ENCODE results near the gene ZNF423.

ZNF423 gene

GRCh38 chr16:49521734-49522325 is 334.1 kb downstream of the ZNF423 start:
- TF ChIP-seq, protein P1, sequence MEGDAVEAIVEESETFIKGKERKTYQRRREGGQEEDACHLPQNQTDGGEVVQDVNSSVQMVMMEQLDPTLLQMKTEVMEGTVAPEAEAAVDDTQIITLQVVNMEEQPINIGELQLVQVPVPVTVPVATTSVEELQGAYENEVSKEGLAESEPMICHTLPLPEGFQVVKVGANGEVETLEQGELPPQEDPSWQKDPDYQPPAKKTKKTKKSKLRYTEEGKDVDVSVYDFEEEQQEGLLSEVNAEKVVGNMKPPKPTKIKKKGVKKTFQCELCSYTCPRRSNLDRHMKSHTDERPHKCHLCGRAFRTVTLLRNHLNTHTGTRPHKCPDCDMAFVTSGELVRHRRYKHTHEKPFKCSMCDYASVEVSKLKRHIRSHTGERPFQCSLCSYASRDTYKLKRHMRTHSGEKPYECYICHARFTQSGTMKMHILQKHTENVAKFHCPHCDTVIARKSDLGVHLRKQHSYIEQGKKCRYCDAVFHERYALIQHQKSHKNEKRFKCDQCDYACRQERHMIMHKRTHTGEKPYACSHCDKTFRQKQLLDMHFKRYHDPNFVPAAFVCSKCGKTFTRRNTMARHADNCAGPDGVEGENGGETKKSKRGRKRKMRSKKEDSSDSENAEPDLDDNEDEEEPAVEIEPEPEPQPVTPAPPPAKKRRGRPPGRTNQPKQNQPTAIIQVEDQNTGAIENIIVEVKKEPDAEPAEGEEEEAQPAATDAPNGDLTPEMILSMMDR (IDR thresholded peaks at IDR 0.05; ENCODE audit: low read depth, low read length) = no peak
- no peak for DNase-seq (ENCODE audit: extremely low read depth, low read depth)

- TF ChIP-seq, protein P1 (IDR thresholded peaks at IDR 0.05; ENCODE audit: low read depth, low read length) = no peak
- DNase-seq (ENCODE audit: extremely low read depth, low read depth) = no peak
These were observed 335.3 kb downstream of the ZNF423 start for GRCh38 chr16:49520492-49521038.

GRCh38 chr16:49519741-49520140 is 336.2 kb downstream of the ZNF423 start:
- TF ChIP-seq, protein P1 (IDR thresholded peaks at IDR 0.05; ENCODE audit: low read depth, low read length) = no peak
- DNase-seq (ENCODE audit: extremely low read depth, low read depth) = no peak

DNA sequence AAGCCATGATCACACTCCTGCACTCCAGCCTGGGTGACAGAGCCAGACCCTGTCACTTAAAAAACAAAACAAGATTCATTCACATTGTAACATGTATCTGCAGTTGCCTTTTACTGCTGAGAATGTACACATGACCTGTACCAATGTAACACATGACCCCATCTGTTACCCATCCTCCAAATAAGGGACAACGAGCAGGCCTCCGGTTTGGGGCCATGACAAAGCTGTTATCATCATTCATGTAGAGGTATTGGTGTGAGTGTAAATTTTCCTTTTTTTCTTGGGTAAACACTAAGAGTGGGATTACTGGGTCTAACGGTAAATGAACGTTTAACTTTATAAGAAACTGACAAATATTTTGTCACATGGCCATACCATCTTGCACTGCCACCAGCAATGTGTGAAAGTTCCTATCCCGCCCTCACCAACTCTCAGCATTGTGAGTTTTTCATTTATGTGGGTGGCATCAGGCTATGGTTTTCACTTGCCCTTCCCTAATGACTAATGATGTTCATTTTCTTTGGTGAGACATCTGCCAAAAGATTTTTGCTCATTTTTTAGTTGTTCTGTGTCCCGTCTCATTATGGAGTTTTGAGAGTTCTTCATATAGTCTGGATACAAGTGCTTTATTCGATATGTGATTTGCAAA is 336.8 kb downstream of the ZNF423 start:
- DNase-seq (ENCODE audit: extremely low read depth, low read depth) = no peak
- TF ChIP-seq, protein P1 (IDR thresholded peaks at IDR 0.05; ENCODE audit: low read depth, low read length) = no peak

GRCh38 chr16:49516382-49517036 is 339.4 kb downstream of the ZNF423 start:
- no peak for DNase-seq (ENCODE audit: extremely low read depth, low read depth)
- TF ChIP-seq, protein P1 (IDR thresholded peaks at IDR 0.05; ENCODE audit: low read depth, low read length) = no peak

- TF ChIP-seq, protein P1 (IDR thresholded peaks at IDR 0.05; ENCODE audit: low read depth, low read length) = no peak
- no peak for DNase-seq (ENCODE audit: extremely low read depth, low read depth)
These were observed 340.1 kb downstream of the ZNF423 start for GRCh38 chr16:49515861-49516260.

DNA sequence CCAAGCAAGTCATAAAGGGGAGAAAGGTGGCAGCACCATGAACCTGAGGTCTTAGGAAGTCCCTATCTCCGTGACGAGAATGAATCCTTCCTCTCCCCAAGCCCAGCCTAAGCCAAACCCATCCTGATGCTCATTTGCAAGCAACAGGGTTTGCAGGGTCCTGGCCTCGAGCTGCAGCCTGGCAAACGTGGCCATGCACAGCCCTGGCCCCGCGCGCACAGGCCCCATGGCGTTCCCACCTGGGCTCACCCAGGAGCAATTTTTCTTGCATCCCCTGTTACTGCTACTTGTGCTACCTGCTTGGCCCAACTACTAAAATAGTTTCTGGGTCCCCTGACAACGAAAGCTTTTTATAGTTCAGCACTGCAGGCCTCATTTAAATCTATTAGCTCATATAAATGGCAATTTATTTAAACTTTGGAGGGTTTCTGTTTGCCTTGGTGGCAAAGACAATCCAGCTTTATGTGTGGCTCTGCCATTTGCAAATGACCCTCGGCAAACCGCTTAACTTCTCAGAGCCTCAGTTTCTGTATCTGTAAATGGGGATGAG is 340.8 kb downstream of the ZNF423 start:
- TF ChIP-seq, protein P1 (IDR thresholded peaks at IDR 0.05; ENCODE audit: low read depth, low read length) = no peak
- no peak for DNase-seq (ENCODE audit: extremely low read depth, low read depth)

Measured in AG09319 (cell line).